HG02610 (cell line): ENCODE data around the gene SERINC2.

Source experiments
- ATAC-seq: cut with Tn5 transposase; IDR thresholded peaks from one replicate; pipeline ENCODE4 v1.9.1; 2021; ENCODE audit warnings: mild to moderate bottlenecking, moderate library complexity; ENCODE audit not compliant: unreplicated experiment

The SERINC2 gene

DNA sequence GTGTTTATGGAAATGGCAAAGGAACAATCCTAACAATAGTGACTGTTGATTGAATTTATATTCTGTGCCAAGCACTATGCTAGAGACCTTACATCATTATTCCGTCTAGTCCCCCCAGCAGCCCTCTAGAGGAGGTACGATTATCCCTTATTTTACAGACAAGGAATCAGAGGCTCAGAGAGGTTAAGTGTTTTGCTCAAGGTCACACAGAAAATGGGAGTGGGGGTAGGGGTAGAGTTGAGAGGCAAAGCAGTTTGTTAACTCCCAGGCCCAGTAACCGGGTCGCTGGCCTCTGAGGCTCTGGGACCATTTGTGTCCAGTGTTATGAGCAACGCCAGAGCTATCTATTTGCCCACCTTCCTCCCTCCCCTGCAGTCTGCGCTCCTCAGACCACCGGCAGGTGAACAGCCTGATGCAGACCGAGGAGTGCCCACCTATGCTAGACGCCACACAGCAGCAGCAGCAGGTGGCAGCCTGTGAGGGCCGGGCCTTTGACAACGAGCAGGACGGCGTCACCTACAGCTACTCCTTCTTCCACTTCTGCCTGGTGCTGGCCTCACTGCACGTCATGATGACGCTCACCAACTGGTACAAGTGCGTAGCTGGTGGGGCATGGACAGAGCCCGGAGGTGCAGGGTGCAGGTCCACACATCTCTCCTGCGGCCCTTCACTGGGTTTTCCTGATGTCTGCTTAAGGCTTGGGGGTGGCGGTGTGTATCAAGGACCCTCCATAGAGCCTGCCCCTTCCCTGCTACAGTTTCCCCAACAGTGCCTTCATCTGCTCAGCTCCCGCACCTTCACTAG, 19.8 kb downstream of the SERINC2 start:
- ATAC-seq = no peak

DNA sequence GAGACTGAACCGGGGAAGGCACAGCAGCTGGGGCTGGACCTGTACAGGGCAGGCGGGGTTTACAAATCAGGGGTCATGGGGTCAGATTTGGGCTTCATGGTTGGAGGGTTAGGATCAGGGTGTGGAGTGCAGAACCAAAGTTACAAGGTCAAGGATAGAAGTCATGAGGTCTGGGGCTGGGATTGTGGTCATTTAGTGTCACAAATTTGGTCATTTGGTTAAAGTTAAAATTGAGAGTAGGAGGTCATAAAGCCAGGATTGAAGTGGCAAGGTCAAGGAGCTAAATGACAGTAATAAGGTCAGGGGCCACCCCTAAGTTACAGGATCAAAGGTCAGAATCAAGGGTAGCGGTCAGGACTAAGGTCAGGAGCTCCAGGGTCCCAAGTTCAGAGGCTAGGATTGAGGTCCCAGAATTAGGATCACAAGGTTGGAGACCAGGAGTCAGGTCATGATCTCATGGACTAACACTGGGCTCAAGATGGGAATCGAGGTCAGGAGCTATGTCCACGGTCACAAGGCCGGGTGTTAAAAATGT, 20.4 kb downstream of the SERINC2 start:
- no peak for ATAC-seq

- ATAC-seq = no peak
These were observed 21.3 kb downstream of the SERINC2 start for GRCh38 chr1:31434101-31434871.

- no peak for ATAC-seq
These were observed 22.0 kb downstream of the SERINC2 start for GRCh38 chr1:31434979-31435378.

- no peak for ATAC-seq
These were observed 22.7 kb downstream of the SERINC2 start for GRCh38 chr1:31435471-31436409.

- ATAC-seq = no peak
These were observed 23.8 kb downstream of the SERINC2 start for GRCh38 chr1:31436596-31437432.

DNA sequence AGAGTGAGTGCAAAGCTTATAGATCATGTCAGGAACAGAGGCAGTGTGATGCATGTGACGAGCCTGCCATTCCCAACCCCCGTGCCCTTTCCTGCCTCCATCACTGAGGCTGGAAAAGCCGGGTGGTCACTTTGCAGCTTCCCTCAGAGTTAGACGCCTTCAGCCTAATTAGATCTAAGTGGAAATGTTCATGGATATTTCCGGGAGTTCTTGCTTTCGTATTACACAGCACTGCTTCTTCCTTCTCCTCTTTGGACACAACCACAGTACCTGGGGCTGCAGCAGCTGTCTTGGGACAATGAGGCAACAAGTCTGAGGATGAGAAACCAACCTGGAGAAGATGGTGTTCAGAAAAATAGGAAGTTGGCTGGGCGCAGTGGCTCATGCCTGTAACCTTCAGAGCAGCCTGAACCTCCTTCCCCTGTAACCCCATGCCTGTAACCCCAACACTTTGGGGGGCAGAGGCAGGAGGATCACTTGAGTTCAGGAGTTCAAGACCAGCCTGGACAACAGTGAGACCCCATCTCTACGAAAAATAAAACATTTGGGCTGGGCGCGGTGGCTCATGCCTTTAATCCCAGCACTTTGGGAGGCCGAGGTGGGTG, 24.5 kb downstream of the SERINC2 start:
- ATAC-seq = no peak

- ATAC-seq = no peak
These were observed 26.3 kb downstream of the SERINC2 start for GRCh38 chr1:31439276-31439675.

DNA sequence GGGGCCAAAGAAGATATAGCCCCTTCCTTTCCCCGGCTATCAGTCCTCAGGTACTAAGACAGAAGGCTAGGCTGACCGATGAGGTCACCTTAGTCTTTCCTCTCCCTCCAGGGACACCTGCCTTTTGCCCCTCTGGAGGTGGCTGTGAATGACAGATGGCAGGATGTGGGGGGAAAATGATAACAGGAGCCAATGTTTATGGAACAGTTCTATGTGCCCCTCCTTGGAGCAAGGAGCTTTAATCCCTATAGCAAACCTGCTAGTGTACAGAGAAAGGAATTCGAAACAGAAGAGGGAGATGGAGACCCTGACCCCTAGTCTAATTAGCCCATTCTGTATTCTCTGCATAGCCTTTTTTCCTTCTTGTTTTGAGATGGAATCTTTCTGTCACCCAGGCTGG, 28.1 kb downstream of the SERINC2 start:
- ATAC-seq = no peak

DNA sequence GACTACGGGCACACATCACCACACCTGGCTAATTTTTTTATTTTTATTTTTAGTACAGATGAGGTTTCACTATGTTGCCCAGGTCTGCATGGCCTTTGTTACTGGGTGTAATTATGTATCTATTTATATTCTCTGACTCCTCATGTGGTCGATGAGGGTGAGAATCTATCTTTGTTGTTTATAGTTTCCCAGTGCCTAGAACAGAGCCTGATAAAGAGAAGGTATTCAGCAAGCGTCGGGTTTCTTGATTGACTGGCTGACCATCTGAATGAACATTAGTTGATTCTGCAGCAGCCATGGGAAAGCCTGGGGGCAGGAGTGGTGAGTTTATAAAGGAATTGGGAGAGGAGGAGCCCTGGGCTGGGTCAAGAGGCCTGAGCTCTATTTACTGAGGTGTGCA, 28.5 kb downstream of the SERINC2 start:
- ATAC-seq = no peak

DNA sequence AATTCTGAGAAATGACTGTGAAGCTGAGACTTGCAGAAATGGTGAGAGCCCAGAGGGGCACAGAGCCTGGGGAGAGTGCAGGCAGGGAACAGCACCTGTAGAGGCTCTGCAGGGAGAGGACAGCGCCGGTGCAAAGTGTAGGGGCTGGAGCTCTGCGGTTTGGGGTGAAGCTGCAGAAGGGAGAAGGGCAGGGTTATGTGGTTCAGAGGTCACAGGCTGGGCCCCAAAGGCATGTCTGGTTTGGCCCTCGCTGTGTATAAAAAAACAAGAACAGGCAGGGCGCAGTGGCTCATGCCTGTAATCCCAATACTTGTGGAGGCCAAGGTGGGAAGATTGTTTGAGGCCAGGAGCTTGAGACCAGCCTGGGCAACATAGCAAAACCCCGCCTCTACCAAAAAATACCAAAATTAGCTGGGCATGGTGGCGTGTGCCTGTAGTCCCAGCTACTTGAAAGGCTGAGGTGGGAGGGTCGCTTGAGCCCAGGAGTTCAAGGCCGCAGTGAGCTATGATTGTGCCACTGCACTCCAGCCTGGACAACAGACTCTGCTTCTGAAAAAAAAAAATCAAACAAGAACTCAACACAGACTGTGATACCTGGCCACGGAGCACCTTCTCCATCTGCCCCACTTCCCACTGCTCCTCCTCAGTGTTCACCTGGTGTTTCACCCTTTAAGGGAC, 29.1 kb downstream of the SERINC2 start:
- no peak for ATAC-seq

DNA sequence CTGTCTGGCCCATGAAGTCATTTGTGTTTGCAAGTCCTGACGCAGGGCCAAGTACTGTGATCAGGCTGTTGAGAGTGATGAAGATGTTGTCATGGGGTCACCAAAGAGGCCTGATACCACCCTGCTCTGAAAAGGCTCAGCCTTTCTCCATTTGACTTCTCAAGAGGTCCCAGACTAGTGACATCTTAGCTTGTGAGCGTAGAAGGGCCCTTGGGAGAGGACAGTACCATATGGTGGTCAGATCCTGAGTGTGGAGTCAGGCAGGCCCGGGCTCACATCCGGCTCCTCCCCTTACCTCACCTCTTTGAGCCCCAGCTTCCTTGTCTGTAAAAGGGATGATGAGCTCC, 29.6 kb downstream of the SERINC2 start:
- no peak for ATAC-seq

GRCh38 chr1:31443673-31444072, 30.7 kb downstream of the SERINC2 start:
- no peak for ATAC-seq

DNA sequence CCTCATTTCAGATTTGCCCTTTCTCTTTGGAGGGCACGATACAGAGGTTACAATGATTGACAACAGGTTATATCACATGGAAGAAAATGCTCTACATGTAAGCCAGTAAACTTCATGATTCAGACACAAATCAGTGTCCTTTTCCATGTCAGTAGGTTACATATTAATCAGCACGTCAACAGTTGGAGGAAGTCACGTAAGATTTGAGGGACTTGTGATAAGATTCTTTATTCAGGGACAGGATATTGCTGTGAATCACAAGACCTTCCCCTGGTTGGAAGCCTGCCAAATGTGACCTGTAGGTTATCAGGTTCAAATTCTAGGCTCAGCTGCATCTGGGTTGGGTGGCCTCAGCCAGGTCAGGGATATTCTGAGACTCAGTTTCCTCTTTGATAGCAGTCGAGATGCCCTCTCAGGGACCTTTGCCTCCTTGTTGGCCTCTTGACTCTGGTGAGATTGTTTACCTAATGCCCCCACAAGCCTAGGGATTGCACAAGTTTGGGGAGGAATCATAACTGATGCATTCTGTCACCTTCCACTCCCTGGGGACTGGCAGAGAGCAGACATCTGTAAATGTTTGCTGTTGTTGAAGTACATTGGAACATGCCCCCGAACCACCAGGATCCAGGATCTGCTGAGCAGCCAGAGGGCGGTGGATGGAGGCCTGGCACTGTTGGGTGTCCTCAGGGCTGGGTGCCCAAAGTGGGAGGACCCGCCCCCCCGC, 31.9 kb downstream of the SERINC2 start:
- no peak for ATAC-seq

- no peak for ATAC-seq
These were observed 32.9 kb downstream of the SERINC2 start for GRCh38 chr1:31445951-31446350.

DNA sequence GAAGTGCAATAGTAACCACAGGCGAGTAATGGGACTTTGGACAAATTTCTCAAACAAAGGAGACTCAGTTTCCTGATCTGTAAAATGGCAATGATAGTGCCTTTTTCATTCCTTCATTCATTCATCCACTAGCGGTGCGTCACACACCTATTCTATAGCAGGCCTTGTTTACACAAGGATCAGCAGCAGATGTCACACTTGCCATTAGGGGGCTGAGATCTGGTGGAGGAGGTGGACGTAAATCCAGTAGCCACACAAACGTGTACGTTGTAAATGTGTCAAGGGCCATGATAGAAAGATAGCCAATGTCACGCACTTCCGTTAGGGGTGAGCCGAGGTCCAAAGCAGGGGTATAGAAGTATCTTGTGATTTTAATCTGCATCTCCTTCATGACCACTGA, 34.2 kb downstream of the SERINC2 start:
- ATAC-seq = no peak

DNA sequence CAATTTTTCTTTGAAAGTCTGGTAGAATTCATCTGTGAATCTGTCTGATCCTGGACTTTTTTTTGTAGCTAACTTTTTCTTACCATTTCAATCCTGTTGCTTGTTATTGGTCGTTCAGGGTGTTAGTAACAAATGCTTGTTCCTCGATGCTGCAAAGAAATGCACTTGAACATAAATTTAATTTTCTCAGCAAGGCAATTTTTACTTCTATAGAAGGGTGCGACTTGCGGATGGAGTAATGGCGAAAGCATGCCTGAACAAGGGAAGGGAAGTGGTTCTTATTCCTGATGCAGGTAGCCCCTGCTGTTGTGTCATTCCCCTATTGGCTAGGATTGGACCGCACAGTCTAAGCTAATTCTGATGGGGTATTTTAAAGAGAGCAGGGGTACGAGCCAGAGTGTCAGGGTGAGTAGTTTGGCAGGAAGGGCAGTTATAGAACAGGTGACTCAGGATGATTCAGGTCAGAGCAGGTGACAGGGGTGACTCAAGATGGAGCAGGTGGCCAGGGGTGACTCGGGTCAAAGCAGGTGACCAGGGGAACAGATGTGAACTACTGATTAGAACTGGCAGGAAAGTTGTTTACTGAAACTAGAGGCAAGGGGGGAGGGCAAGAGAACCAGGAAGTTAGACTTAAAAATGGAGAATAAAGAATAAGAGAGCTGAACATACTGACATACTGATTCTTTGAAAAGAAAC, 40.5 kb downstream of the SERINC2 start:
- ATAC-seq = no peak
